ENCODE measurements around the gene R3HCC1L.

The R3HCC1L gene

DNA sequence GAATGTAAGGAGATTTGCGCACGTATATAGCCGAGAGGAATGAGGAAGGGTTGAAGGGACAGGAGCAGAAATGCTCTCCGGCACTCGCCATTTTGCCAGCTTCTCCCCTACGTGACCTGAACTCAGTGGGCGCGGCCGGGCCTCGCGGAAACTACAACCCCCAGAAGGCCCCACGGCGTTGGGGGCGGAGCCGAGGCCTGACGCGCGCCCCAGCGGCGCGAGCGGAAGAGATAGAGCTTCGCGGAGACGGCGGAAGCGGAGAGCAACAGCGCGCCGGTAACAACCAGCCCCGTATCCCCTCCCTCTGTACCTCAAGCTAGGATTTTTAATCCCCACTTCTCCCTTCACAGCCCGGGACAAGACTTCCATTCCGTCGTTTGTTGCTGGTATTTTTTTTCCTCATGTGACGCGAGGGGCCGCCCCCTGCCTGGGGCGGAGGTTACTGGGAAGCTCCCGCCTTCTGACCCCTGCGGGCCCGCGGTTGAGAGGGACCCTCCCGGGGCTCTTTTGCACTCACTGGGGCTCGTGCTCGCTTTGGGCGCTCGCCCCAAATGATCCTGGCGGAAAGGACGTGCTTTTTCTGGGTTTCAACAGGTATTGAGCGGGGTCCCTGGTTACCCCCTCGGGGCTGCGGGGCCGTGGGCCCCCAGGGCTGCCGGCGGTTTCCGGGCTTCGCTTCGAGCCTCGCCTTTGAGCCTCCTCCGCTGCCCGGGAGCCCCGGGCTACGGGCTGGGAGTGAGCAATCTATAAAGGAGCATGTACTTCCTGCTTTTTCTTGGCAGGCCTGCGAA is at the start of gene R3HCC1L:
TSS of gene R3HCC1L (plus strand) at position 227 of the 791 bp plus-strand sequence. CDS start 73,458 bp downstream, outside the sequence.
- DNase-seq = peak; percentile 91

DNA sequence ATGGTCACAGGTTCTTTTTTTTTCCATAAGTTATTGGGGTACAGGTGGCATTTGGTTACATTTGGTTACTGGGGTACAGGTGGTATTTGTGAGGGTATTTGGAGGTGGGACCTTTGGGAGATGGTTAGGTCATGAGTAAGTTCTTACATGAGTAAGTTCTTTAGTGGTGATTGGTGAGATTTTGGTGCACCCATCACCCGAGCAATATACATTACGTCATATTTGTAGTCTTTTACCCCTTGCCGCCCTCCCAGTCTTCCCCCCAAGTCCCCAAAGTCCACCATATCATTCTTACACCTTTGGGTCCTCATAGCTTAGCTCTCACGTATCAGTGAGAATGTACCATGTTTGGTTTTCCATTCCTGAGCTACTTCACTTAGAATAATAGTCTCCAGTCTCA is 49.2 kb upstream of the R3HCC1L start:
- DNase-seq = no peak

DNA sequence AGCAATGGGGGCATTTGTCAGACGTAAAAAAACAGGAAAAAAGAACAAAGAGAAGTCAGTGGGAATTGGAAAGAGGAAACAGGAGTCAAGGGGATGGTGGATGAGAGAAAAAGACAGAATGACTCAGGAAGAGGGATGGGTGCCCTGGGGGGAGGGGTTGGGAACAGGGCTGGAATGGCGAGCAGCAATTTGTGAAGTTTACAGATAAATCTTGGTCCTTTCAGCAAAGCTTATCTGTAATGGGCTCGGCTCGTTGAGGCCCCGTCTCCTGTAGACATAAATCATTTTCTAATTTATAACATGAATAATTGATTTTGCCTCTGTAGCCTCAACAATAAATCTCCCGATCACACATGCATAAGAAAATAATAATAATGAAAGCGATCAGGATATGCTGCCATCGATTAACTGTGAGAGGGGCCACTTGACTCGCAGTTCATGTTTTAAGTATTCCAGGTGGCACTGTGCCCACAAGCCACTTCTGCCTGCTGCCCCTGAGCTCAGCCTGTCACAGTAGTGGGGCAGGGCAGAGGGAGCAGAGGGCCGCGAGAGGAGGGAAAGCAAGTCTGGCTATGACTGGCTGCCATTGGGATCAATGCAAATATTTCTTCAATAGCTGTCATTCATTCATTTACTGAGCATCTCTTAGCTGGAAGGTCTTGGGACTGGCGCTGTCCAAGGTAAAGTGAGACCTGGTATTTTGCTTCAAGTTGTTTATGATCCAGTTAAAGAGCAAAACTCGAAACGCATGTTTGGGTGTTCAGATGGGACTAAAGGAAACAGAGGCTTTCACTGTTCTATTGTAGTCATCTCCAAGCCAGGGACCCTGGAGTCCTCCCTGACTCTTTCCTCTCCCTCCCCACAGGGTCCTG is 47.4 kb upstream of the R3HCC1L start:
- no peak for DNase-seq

DNA sequence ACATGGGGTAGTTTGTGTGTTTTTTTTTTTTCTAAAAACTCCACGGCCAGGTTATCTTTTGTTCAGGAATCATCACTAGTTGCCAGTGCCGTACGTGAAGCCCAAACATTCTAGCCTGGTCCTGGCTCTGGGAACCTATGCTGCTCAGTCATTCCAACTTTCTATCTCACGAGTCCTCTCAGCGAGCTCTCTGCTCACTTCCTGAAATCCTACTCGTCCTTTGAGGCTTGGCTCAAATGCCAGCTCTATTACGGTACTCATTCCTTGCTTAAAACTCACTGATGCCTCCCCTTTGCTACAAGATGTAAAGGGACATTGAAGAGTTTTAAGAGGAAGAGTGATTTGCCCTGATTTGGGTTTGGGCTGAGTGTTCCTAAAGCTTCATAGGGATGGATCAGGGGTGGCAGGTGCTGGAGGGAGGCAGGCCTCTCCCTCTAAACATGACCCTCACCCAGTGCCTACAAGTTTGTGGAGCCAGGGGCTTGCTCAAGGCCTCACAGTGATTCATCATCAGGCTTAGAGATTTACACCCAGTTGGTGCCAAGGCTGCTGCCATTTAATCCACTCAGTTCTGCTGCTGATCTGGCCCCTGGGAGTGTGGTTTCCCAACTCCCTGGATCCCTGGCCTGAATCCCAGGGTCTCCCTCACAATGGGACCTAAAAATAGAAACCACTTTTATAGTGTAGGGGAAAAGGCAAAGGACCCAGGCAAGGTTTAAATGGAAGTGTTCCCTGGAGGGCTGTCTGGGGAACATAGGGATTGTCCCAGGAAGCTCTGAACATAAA is 46.1 kb upstream of the R3HCC1L start:
- no peak for DNase-seq

DNA sequence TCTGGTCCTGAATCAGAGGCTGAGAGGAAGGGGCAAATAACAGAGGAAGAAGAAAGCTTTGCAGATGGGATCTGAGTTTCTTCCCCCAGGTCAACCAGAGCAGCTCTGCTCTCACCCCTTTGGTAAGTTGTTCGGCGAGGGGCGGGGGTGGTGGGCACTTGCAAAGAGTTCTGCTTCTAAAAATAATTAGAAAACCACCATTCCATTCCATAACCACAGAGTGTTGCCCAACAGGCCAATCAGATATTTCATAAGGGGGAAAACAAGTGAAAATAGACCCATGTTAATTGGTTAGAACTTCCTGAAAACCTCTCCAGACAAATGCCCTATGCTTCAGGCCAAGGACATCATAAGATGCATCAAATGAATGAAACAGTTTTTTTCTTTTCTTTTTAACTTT is 43.6 kb upstream of the R3HCC1L start:
- no peak for DNase-seq

DNA sequence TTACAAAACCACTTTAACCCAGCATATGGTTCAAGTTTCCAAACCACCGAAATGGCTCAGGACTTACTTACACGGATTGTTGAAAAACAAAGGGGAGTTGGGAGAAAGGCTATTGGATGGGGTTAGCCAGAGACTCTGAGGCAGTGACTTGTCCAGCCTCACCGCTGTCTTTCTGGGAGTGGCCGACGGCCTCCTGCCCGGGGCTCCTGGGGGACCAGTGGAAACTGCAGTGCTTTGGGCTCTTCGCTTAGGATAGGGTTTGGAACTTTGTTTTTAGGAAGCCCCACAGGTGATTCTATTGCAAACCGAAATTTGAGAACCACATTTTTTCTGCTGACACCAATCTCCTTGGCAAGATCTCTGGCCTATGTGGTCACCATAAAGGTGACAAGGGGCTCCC is 38.1 kb upstream of the R3HCC1L start:
- no peak for DNase-seq

DNA sequence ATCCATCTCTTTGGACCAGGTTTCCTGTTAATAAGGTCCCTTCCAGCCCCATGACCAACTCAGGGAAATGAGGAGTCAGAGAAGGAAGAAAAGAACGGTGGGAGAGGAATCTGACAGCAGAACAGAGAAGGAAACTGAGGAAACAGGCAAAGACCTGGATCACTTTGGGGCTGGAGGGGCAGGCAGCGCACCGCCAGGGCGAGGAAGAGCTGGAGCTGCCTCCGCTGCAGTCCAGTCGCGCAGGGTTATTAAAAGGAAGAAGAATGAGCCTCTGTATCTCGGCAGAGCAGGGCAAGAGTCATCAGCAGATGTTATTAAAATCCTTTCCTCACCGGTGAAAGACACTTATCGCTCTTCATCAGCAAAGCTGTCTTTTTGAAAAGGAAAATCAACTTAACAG is 37.7 kb upstream of the R3HCC1L start:
- DNase-seq = no peak

DNA sequence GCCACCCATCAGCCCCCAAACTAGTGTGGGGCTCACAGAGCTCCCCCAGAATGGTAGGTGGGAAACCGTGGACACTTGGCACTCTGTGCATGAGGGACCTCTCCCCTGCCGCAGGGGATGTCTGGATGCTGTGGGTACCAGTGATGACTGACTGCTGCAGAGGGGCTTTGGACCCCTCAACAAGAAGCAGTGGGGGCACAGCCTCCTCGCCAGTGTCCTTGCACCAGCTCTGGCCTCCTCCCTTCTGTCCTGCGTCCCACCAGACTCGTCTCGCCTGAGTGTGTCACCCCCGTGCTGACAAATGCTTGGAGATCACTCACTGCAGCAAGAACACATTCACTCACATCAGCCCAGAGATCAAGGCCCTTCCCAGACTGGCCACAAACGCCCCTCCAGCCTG is 37.3 kb upstream of the R3HCC1L start:
- no peak for DNase-seq

DNA sequence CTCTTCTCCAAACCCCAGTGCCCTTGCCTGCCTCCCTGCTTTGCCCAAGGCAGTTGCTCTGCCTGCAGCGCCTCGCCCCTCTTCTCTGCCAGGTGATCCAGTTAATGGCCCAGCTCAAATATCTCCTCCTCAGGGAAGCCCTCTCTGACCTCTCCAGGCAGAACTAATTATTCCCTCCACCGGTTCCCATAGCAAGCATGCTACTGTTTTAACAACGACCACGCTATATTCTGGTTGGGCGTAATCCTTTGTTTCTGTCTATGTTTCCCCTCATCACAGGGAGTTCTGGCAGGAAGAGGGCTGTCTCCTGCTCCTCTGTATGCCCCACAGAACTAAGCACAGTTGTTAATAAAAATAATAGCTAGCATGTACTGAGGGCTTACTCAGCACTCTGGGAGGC is 36.8 kb upstream of the R3HCC1L start:
- DNase-seq = no peak

DNA sequence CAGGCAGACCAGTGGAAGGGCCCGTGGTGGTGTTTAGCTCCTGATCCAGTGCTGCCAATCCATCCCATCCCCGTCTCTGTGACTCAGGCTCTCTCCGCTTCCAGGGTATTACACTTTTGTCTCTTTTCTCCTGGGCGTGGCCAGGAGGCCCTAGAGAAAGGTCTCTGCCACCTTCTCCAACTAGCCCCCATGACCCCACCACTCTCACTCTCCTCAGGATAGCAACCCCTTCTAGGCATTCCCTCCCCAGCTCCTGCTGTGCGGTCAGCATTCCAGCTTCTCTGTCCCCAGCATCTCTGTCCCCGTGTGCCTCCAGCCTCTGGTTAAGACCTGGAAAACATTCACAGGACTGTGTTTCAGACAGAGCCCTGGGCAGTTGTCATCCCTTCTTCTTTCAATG is 36.2 kb upstream of the R3HCC1L start:
- no peak for DNase-seq

DNA sequence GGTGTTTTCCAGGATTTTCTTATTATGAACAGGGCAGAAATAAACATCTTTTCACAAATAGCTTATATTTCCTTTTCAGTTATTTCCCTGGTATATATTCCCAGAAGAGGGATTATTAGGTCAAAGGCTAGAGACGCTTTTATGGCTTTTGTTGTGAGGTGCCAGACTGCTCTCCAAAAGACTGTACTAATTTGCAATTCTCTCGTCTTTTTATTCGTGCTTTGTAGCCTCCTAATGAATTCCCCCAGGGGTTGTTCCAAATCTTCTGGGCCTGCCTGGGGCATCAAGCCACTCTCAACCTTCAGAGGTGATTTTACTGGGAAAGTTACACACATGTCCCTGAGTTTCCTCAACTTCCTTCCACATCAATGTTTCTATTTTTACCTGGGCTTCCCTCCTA is 34.0 kb upstream of the R3HCC1L start:
- no peak for DNase-seq

DNA sequence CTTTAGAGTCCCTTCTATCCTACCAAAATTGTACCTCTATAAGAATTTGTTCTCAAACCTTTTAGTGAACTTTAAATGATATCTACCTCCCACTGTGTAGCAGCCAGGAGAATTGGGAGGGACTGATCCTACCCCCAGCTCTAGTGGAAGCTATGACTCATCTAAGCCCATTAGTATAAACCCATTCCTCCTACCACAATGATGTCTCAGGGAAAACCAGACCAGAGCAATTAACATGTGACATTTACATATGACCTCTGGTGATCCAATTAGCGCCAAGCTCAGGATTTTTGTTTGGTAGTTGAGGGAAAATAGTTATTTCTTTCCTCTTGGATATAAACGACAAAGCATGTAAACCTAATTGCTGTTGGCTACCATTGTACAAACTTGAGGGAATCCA is 33.1 kb upstream of the R3HCC1L start:
- no peak for DNase-seq

DNA sequence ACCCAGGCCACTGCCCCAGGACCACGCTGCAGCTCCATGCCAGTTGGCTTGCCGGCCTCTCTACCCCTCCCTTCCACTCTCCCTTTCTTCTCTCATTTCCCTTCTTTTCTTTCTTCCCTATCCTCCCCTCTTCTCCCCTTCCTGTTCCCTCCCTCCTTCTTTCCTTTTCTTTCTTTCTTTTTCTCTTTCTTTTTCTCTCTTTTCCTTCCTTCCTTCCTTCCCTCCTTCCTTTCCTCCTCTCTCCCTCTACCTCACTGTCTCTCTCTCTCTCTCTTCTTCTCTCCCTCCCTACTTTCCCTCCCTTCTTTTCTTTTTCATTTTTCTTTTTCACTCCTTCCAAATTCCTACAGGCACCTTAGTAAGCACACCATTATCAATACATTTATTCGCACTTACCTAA is 30.3 kb upstream of the R3HCC1L start:
- no peak for DNase-seq

DNA sequence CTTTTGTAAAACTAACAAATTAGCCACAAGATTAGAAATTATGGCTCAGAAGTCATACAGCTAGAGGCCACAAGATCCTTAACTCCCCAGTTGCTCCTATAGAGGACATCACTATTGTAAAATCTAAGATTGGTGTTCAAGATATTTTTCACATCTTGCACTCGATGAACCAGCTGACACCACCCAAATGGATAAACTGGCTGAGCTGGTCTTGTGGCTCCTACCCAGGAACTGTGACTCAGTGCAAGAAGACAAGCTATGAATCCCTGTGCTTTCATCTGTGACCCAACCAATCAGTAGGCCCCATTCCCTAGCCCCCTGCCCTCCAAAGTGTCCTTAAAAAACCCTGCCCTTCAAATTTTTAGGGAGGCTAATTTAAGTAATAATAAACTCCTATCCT is 27.9 kb upstream of the R3HCC1L start:
- DNase-seq = no peak

DNA sequence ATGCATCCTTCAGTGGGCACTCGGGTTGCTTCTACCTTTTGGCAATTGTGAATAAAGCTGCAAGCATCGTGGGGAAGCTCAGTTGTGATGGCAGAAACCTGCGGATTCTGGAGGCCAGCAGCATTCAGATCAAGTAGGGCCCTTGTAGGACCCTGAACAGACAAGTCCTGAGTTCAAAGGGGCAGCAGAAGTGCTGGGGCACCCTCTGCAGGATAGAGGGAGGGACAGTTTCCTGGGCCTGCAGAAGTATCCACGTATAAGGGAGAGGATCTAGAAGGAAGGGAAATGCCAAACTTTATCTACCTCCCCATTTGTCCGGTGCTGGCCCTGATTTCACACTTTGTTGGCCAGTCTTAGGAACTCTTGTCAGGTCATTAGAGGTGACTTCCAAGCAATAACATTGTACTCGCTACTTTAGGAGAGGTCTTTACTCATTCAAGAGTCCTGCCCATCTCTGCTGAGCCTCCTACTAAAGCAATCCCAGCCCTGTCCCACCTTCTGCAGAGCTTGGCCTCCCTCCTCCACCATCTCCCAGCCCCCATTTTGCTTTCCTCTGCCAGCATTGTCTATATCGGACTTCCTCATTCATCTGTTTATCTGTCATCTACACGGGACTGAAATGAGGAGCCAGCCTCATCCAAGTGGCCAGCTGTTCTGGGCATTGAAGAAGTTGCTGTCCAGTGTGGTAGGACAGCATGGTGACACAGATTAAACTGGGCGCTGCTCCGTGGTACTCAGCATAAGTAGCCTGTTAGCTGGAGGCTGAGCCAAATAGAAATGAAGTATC is 26.6 kb upstream of the R3HCC1L start:
- no peak for DNase-seq

DNA sequence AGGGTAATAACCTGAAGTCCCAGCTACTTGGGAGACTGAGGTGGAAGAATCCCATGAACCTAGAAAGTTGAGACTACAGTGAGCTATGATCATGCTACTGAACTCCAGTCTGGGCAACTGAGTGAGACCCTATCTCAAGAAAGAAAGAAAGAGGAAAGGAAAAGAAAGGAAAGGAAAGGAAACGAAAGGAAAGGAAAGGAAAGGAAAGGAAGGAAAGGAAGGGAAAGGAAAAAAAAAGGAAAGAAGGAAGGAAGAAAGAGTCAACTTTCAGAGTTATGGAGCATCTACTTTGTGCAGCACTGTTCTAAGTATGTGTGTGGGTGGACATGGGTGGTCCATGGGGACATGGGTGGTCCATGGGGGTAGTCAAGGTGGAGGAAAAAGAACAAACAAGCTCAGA is 24.1 kb upstream of the R3HCC1L start:
- DNase-seq = no peak

DNA sequence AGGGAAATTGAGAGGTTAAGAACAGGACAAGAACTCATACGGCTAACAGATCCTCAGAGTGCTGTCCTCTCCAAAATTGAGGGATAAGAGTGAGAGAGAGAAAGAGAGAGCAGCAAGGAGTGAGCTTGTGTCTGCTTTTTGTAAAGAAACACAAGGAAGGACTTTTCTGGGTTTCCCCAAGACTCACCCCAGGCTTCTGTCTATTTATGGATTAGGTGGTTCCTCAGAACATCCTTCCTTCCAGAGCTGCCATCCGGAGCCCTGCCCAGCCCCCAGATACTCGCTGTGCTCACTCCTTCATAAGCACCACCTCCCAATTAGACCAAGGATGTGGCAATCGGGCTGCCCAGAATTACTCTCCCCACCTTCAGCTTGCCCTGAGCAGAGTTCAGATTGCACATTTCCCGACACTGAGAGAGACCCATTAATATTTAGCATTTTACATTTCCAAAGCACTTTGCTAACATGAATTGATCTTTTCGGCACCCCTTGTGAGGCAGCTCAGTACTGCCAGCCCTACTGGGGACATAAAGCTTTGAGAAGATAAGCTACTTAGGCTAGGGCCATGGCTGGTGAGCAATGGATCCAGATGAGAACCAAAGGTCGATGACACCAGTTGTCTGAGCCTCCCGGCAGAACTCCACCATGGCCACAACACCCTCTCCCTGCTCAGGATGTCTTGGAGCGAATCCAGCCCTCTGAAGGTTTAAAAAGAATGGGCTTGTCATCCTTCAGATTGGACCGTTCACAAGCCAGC is 19.2 kb upstream of the R3HCC1L start:
- DNase-seq = no peak

DNA sequence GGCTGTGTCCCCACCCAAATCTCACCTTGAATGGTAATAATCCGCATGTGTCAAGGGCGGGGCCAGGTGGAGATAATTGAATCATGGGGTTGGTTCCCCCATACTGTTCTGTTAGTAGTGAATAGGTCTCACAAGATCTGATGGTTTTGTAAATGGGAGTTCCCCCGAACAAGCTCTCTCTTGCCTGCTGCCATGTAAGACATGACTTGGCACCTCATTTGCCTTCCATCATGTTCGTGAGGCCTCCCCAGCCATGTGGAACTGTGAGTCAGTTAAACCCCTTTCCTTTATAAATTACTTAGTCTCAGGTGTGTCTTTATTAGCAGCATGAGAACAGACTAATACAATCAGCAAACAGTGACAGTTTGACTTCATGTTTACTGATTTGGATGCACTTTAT is 14.6 kb upstream of the R3HCC1L start:
- DNase-seq = no peak

DNA sequence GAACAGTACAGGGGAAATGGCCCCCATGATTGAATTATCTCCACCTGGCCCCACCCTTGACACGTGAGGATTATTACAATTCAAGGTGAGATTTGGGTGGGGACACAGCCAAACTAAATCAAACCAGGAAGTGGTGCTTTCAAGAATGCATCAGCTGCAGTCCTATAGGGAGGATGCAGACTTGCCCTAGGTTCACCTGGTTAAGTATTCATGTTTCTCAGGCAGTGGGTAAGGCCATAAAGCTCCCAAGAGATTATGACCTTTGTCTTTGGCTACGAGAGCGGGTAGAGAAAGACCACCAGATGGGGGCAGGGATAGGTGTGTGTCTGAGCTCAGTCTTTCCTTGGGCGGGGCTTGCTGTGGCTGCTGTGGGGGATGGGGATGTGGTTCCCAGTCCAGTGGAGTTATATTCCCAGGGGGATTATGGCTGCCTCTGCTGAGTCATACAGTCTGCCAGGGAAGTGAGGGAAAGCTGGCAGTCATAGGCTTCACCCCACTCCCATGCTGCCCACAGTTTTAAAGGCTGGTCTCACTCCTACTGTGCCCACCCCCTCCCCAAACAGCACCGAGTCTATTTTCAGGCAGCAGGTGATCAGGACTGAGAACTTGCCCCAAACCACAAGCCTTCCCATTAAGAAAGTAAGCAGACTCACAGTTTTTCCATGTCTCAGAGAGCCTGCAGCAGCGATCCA is 8.4 kb upstream of the R3HCC1L start:
- no peak for DNase-seq

DNA sequence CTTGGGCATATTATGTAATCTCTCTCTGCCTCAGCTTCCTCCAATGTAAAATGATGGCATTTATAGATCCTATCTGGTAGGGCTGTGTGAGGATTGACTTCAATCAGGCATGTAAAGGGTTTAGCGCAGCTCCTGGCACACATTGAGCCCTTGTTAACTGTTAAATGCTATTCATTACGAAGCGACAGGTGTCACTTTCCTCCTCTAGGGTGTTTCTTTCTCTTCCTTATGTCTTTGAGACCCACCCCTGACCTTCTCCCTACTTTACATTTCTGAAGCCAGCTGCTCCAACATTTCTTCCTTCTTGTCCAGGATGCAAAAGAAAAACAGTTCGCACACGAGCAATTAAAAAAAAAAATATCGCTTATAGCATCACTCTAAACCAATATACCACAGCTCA is 5.7 kb upstream of the R3HCC1L start:
- no peak for DNase-seq

DNA sequence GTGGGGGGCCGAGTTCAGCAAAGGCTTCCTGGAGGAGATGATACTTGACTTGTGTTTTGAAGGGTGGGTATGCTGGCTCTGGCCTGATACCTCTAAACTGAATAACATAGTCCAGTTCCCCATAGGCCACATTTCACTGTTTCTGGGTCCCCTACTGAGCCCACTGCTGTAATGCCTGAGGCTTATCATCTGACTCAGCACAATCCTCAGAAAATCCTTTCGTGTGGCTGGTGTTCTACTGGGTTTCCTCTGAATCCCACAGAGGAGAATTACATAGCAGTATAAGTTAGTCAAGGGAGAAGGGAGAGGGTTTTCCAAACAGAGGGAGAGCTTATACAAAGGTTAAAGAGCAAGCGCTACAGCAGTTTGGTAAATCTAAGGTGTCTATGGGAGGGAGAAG is 2.8 kb upstream of the R3HCC1L start:
- no peak for DNase-seq
